ENCODE data around the gene HS3ST5.

DNA sequence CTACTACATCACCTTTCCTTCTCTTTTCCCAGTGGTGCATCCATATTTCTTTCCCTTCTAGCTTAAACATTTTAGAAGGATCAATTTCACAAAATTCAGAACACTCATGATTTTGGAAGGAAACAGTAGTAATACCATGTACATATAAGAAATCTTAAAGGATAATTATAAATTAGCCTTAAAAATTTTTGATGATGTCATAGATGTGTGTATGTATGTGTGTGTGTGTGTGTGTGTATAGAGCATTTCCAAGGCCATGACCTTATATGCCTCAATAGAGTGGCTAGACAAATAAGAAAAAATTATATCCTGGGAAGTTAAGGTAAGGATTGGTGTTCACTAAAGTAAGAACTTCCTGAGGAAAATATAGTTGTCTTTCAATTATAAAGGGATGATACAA, 24.1 kb upstream of the HS3ST5 start:
- TF ChIP-seq, protein P1, sequence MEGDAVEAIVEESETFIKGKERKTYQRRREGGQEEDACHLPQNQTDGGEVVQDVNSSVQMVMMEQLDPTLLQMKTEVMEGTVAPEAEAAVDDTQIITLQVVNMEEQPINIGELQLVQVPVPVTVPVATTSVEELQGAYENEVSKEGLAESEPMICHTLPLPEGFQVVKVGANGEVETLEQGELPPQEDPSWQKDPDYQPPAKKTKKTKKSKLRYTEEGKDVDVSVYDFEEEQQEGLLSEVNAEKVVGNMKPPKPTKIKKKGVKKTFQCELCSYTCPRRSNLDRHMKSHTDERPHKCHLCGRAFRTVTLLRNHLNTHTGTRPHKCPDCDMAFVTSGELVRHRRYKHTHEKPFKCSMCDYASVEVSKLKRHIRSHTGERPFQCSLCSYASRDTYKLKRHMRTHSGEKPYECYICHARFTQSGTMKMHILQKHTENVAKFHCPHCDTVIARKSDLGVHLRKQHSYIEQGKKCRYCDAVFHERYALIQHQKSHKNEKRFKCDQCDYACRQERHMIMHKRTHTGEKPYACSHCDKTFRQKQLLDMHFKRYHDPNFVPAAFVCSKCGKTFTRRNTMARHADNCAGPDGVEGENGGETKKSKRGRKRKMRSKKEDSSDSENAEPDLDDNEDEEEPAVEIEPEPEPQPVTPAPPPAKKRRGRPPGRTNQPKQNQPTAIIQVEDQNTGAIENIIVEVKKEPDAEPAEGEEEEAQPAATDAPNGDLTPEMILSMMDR (IDR thresholded peaks at IDR 0.05) = no peak
- no peak for TF ChIP-seq POLR2AphosphoS5 (IDR thresholded peaks at IDR 0.05)

Measured in breast epithelium (tissue), 3 donors.